ENCODE measurements around the gene SHB. TPM values are rescaled to one million over a fixed set of nuclear protein-coding genes. Genes with fewer than 3 reads are reported as not detected.

The SHB gene
- total and polyA plus RNA-seq, 4 donors = 6.2 to 16.1 (median 11.6) TPM

- no peaks in the 10 kb centered on the region for H3K9me3 ChIP-seq (ENCODE audit: control insufficient read depth, insufficient read depth, low read length)
- peaks cover 61% of the 10 kb centered on the region for H3K4me1 ChIP-seq (ENCODE audit: control insufficient read depth, insufficient read depth, low read length)
- H3K4me3 ChIP-seq (ENCODE audit: low read depth, low read length) = no peak overlapping the region
- no peak overlapping the region for H3K27ac ChIP-seq (ENCODE audit: low read depth, low read length)
- no CpG with 5 or more reads among the region's 3 CpGs for WGBS (ENCODE audit: insufficient coverage)
- H3K27me3 ChIP-seq (ENCODE audit: control insufficient read depth, insufficient read depth, low read length) = no peaks in the 10 kb centered on the region
- H3K36me3 ChIP-seq (ENCODE audit: control insufficient read depth, insufficient read depth, low read length) = peaks cover 6% of the 10 kb centered on the region
- peak in 1 of 6 donors; percentile 47 for DNase-seq (ENCODE audit: low read depth in 4 of 6, low spot score in 6 of 6)
These were observed 49.3 kb downstream of the SHB start for GRCh38 chr9:38019731-38020130.

- WGBS (ENCODE audit: insufficient coverage) = 38% methylated on average over 5 of the region's 6 CpGs
- peaks cover 54% of the 10 kb centered on the region for H3K4me1 ChIP-seq (ENCODE audit: control insufficient read depth, insufficient read depth, low read length)
- peaks cover 11% of the 10 kb centered on the region for H3K36me3 ChIP-seq (ENCODE audit: control insufficient read depth, insufficient read depth, low read length)
- H3K27me3 ChIP-seq (ENCODE audit: control insufficient read depth, insufficient read depth, low read length) = no peaks in the 10 kb centered on the region
- peak in 2 of 6 donors; percentile 54 to 62 for DNase-seq (ENCODE audit: low read depth in 4 of 6, low spot score in 6 of 6)
- H3K9me3 ChIP-seq (ENCODE audit: control insufficient read depth, insufficient read depth, low read length) = no peaks in the 10 kb centered on the region
- no peak overlapping the region for H3K4me3 ChIP-seq (ENCODE audit: low read depth, low read length)
- H3K27ac ChIP-seq (ENCODE audit: low read depth, low read length) = peak overlapping the region; percentile 62
These were observed 49.9 kb downstream of the SHB start for GRCh38 chr9:38018958-38019602.

DNA sequence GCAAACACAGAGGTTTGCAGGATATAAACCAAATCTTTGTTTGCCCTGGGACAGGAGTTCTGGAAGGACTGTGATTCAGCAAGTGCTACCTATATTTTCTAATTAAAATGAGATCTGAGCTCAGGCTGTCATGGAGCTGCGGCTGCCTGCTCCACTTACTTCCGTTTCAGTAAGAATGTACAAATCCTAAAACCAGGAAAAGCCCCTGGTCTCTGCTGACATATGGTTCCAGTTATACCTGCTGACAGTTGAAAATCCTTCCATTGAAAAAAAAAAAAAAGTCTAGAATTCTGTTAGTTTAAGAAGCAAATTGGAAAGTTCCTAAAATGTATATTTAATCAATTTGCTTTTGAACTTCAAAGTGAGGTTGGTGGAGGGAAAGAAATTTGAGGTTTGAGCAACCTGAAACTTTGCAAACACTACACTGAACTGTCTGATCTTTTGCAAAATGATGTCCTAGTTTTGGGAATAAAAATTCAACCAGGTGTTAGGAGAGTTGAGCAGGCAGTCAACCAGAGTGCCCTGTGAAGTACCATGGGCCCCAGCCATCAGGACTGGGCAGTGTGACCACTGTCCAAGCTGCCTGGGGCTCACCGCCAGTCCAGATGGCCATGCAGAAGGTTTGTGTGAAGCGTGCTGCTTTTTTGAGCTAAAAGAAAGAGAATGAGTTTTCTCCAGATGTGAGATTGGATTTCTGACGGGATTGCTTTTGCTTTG lies 50.6 kb downstream of the SHB start:
- 61% methylated on average over 3 of the region's 5 CpGs for WGBS (ENCODE audit: insufficient coverage)
- H3K27ac ChIP-seq (ENCODE audit: low read depth, low read length) = peak overlapping the region; percentile 62
- no peak overlapping the region for H3K4me3 ChIP-seq (ENCODE audit: low read depth, low read length)
- H3K9me3 ChIP-seq (ENCODE audit: control insufficient read depth, insufficient read depth, low read length) = no peaks in the 10 kb centered on the region
- H3K4me1 ChIP-seq (ENCODE audit: control insufficient read depth, insufficient read depth, low read length) = peaks cover 48% of the 10 kb centered on the region
- no peak for DNase-seq (ENCODE audit: low read depth in 4 of 6, low spot score in 6 of 6)
- H3K36me3 ChIP-seq (ENCODE audit: control insufficient read depth, insufficient read depth, low read length) = peaks cover 13% of the 10 kb centered on the region
- no peaks in the 10 kb centered on the region for H3K27me3 ChIP-seq (ENCODE audit: control insufficient read depth, insufficient read depth, low read length)

DNA sequence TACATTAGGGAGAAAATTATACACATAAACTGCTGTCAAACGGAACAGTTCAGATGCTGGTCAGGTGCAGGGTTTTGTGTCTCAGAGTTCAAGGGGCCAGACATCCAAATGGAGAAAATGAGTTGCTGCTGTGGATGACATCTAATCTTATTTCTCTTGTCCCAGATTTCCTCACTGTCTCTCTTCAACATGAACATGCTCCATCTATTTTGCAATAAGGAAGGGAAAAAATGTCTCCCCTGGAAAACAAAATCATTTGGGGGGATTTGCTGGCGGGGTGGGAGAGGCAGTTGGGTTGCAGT lies 51.2 kb downstream of the SHB start:
- H3K27ac ChIP-seq (ENCODE audit: low read depth, low read length) = peak overlapping the region; percentile 17
- no peaks in the 10 kb centered on the region for H3K27me3 ChIP-seq (ENCODE audit: control insufficient read depth, insufficient read depth, low read length)
- DNase-seq (ENCODE audit: low read depth in 4 of 6, low spot score in 6 of 6) = no peak
- H3K9me3 ChIP-seq (ENCODE audit: control insufficient read depth, insufficient read depth, low read length) = no peaks in the 10 kb centered on the region
- H3K4me1 ChIP-seq (ENCODE audit: control insufficient read depth, insufficient read depth, low read length) = peaks cover 42% of the 10 kb centered on the region
- peaks cover 13% of the 10 kb centered on the region for H3K36me3 ChIP-seq (ENCODE audit: control insufficient read depth, insufficient read depth, low read length)
- WGBS (ENCODE audit: insufficient coverage) = 80% methylated on average over 1 of the region's 2 CpGs
- no peak overlapping the region for H3K4me3 ChIP-seq (ENCODE audit: low read depth, low read length)

GRCh38 chr9:38017149-38017884 lies 51.7 kb downstream of the SHB start:
- 24% methylated on average over 11 of the region's 13 CpGs for WGBS (ENCODE audit: insufficient coverage)
- no peak overlapping the region for H3K4me3 ChIP-seq (ENCODE audit: low read depth, low read length)
- no peaks in the 10 kb centered on the region for H3K9me3 ChIP-seq (ENCODE audit: control insufficient read depth, insufficient read depth, low read length)
- peak overlapping the region; percentile 17 for H3K27ac ChIP-seq (ENCODE audit: low read depth, low read length)
- H3K27me3 ChIP-seq (ENCODE audit: control insufficient read depth, insufficient read depth, low read length) = no peaks in the 10 kb centered on the region
- peak in 5 of 6 donors; percentile 57 to 91 (median 66) for DNase-seq (ENCODE audit: low read depth in 4 of 6, low spot score in 6 of 6)
- H3K36me3 ChIP-seq (ENCODE audit: control insufficient read depth, insufficient read depth, low read length) = peaks cover 12% of the 10 kb centered on the region
- peaks cover 37% of the 10 kb centered on the region for H3K4me1 ChIP-seq (ENCODE audit: control insufficient read depth, insufficient read depth, low read length)

GRCh38 chr9:38016375-38017135 lies 52.5 kb downstream of the SHB start:
- no peaks in the 10 kb centered on the region for H3K9me3 ChIP-seq (ENCODE audit: control insufficient read depth, insufficient read depth, low read length)
- H3K4me1 ChIP-seq (ENCODE audit: control insufficient read depth, insufficient read depth, low read length) = peaks cover 34% of the 10 kb centered on the region
- no peak for DNase-seq (ENCODE audit: low read depth in 4 of 6, low spot score in 6 of 6)
- H3K4me3 ChIP-seq (ENCODE audit: low read depth, low read length) = no peak overlapping the region
- H3K27me3 ChIP-seq (ENCODE audit: control insufficient read depth, insufficient read depth, low read length) = no peaks in the 10 kb centered on the region
- WGBS (ENCODE audit: insufficient coverage) = 62% methylated on average over 7 of the region's 12 CpGs
- peaks cover 14% of the 10 kb centered on the region for H3K36me3 ChIP-seq (ENCODE audit: control insufficient read depth, insufficient read depth, low read length)
- peak overlapping the region; percentile 17 for H3K27ac ChIP-seq (ENCODE audit: low read depth, low read length)

- Histone ChIP-seq H3K27me3 (ENCODE audit: control insufficient read depth, insufficient read depth, low read length) (no peaks in the 10 kb centered on the region), H3K4me1 (ENCODE audit: control insufficient read depth, insufficient read depth, low read length) (peaks cover 34% of the 10 kb centered on the region), H3K9me3 (ENCODE audit: control insufficient read depth, insufficient read depth, low read length) (no peaks in the 10 kb centered on the region), H3K36me3 (ENCODE audit: control insufficient read depth, insufficient read depth, low read length) (peaks cover 14% of the 10 kb centered on the region), H3K27ac (ENCODE audit: low read depth, low read length) (no peak overlapping the region), H3K4me3 (ENCODE audit: low read depth, low read length) (no peak overlapping the region)
- 91% methylated on average over 7 of the region's 7 CpGs for WGBS (ENCODE audit: insufficient coverage)
- no peak for DNase-seq (ENCODE audit: low read depth in 4 of 6, low spot score in 6 of 6)
These were observed 53.1 kb downstream of the SHB start for GRCh38 chr9:38015906-38016305.

- 75% methylated on average over 3 of the region's 4 CpGs for WGBS (ENCODE audit: insufficient coverage)
- DNase-seq (ENCODE audit: low read depth in 4 of 6, low spot score in 6 of 6) = no peak
- H3K36me3 ChIP-seq (ENCODE audit: control insufficient read depth, insufficient read depth, low read length) = peaks cover 14% of the 10 kb centered on the region
- no peak overlapping the region for H3K4me3 ChIP-seq (ENCODE audit: low read depth, low read length)
- H3K27me3 ChIP-seq (ENCODE audit: control insufficient read depth, insufficient read depth, low read length) = no peaks in the 10 kb centered on the region
- peaks cover 37% of the 10 kb centered on the region for H3K4me1 ChIP-seq (ENCODE audit: control insufficient read depth, insufficient read depth, low read length)
- H3K27ac ChIP-seq (ENCODE audit: low read depth, low read length) = no peak overlapping the region
- H3K9me3 ChIP-seq (ENCODE audit: control insufficient read depth, insufficient read depth, low read length) = no peaks in the 10 kb centered on the region
These were observed 53.8 kb downstream of the SHB start for GRCh38 chr9:38015266-38015665.

DNA sequence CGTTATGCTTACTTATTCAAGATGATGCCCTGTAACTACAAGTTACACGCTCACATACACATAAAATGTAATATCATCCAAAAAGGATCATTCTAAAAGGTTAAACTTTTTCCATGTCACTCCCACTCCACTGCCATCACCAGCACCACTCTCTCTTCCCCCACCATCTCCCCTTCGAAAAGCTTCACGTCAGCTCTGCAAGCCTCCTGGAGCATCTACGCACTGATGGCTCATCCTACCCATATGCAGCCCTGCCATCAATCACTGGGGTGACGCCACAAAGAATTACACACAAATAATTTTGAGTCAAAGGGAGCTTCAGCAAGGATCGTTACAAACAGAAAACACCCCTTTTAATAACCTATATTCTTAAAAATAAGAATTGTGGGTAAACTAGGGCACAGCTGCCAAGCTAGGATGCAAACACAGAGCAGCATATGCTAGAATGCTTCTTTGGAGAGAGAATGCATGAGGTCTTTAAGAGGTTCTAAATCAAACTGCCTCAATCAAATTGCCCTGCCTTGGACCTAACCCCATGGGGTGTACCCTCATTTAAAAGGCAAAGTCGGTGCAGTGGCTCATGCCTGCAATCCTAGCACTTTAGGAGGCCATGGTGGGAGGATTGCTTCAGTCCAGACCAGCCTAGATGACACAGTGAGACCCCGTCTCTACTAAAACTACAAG lies 56.1 kb downstream of the SHB start:
- 75% methylated on average over 7 of the region's 9 CpGs for WGBS (ENCODE audit: insufficient coverage)
- no peak overlapping the region for H3K4me3 ChIP-seq (ENCODE audit: low read depth, low read length)
- peaks cover 40% of the 10 kb centered on the region for H3K4me1 ChIP-seq (ENCODE audit: control insufficient read depth, insufficient read depth, low read length)
- H3K9me3 ChIP-seq (ENCODE audit: control insufficient read depth, insufficient read depth, low read length) = no peaks in the 10 kb centered on the region
- no peaks in the 10 kb centered on the region for H3K27me3 ChIP-seq (ENCODE audit: control insufficient read depth, insufficient read depth, low read length)
- H3K36me3 ChIP-seq (ENCODE audit: control insufficient read depth, insufficient read depth, low read length) = peaks cover 14% of the 10 kb centered on the region
- H3K27ac ChIP-seq (ENCODE audit: low read depth, low read length) = no peak overlapping the region
- no peak for DNase-seq (ENCODE audit: low read depth in 4 of 6, low spot score in 6 of 6)

Measured in spinal cord (tissue), 10 donors.